Daoy (cell line): ENCODE measurements around the gene COX5A. TPM values are rescaled to one million over a fixed set of nuclear protein-coding genes. Genes with fewer than 3 reads are reported as not detected.
A peak's percentile ranks its signal among the peaks of the same experiment; 100 is the strongest.

Experiments used
- DNase-seq: peaks from one replicate; pipeline ENCODE4 v3.0.0-alpha.2; 2015; ENCODE audit warnings: low read depth
- total RNA-seq: library from RNA; depleted of rRNA; stranded (reverse); fragments of >200 nt; shearing (Covaris generic); gene quantifications from 2 replicates; pipeline ENCODE4 v1.2.3, GENCODE V29; 2014; rRNA removed

Gene COX5A
- total RNA-seq, 1 experiment from 2014 or later, result 65.6 TPM

- DNase-seq, result peak; percentile 97
Observed at GRCh38 chr15:74873036-74873755, 64.7 kb downstream of the COX5A start, which contains the start of gene SCAMP2. TSS of gene SCAMP2 (minus strand) at chr15:74873365. CDS start at chr15:74873255, 110 bp downstream.

- DNase-seq, result no peak
Observed at GRCh38 chr15:74872702-74873035, 65.2 kb downstream of the COX5A start.

GRCh38 chr15:74870436-74871215 is 67.2 kb downstream of the COX5A start:
- DNase-seq, result no peak

Other genes starting within 250 kb of the COX5A start
- 4.0 and 5.3 TPM in 2 replicates for gene EDC3, start 242.0 kb downstream of the COX5A start, total RNA-seq
- 0.92 and 3.8 TPM in 2 replicates for gene CYP1A1, start 212.5 kb downstream of the COX5A start, total RNA-seq
- not detected in 2 replicates for gene CYP1A2, start 189.2 kb downstream of the COX5A start, total RNA-seq
- gene CSK, start 156.0 kb downstream of the COX5A start, total RNA-seq, result 26.9 and 31.4 TPM in 2 replicates
- gene LMAN1L, start 125.2 kb downstream of the COX5A start, total RNA-seq, result not detected in 2 replicates
- not detected in 2 replicates for gene CPLX3, start 111.4 kb downstream of the COX5A start, total RNA-seq
- 17.6 and 24.3 TPM in 2 replicates for gene ULK3, start 94.9 kb downstream of the COX5A start, total RNA-seq
- gene SCAMP2, start 64.7 kb downstream of the COX5A start, total RNA-seq, result 15.9 and 16.8 TPM in 2 replicates
- gene MPI, start 48.0 kb downstream of the COX5A start, total RNA-seq, result 31.0 and 38.3 TPM in 2 replicates
- gene FAM219B, start 31.2 kb downstream of the COX5A start, total RNA-seq, result 14.2 and 19.1 TPM in 2 replicates
- 2.2 and 3.2 TPM in 2 replicates for gene RPP25, start 18.7 kb upstream of the COX5A start, total RNA-seq
- gene SCAMP5, start 57.5 kb upstream of the COX5A start, total RNA-seq, result 1.8 and 7.4 TPM in 2 replicates
- 30.6 and 32.1 TPM in 2 replicates for gene PPCDC, start 85.5 kb upstream of the COX5A start, total RNA-seq